ENCODE results near the gene NAPG.

DNA sequence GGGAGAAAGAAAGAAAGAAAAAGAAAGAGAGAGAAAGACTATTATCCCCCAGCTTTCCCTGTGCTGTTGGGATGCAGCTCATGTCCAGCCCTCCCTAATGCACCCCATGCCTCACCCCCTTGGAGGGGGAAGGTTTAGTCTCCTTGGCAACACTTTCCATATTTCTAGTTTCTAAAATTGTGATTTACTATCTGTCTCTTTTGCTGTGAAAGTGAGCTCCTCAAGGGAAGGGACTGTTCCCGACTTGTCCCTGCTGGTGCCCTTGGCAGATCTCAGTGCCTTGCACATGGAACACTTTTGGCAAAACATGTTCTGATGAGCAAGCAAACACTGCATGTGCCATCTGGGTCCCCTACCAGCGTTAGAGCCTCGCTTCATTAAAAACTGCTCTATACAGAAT is 11.7 kb upstream of the NAPG start:
- no peak for TF ChIP-seq KAT7 (CRISPR knock-in tag; IDR thresholded peaks at IDR 0.05; ENCODE audit: borderline replicate concordance)
- TF ChIP-seq MXD4 (CRISPR knock-in tag; IDR thresholded peaks at IDR 0.05; ENCODE audit: borderline replicate concordance) = no peak
- no peak for TF ChIP-seq NR2C2 (CRISPR knock-in tag; IDR thresholded peaks at IDR 0.05)
- TF ChIP-seq, protein P1, sequence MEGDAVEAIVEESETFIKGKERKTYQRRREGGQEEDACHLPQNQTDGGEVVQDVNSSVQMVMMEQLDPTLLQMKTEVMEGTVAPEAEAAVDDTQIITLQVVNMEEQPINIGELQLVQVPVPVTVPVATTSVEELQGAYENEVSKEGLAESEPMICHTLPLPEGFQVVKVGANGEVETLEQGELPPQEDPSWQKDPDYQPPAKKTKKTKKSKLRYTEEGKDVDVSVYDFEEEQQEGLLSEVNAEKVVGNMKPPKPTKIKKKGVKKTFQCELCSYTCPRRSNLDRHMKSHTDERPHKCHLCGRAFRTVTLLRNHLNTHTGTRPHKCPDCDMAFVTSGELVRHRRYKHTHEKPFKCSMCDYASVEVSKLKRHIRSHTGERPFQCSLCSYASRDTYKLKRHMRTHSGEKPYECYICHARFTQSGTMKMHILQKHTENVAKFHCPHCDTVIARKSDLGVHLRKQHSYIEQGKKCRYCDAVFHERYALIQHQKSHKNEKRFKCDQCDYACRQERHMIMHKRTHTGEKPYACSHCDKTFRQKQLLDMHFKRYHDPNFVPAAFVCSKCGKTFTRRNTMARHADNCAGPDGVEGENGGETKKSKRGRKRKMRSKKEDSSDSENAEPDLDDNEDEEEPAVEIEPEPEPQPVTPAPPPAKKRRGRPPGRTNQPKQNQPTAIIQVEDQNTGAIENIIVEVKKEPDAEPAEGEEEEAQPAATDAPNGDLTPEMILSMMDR (IDR thresholded peaks at IDR 0.05) = no peak
- TF ChIP-seq, protein P2, sequence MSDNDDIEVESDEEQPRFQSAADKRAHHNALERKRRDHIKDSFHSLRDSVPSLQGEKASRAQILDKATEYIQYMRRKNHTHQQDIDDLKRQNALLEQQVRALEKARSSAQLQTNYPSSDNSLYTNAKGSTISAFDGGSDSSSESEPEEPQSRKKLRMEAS (CRISPR knock-in tag; IDR thresholded peaks at IDR 0.05) = no peak
- TF ChIP-seq ZNF416 (CRISPR knock-in tag; IDR thresholded peaks at IDR 0.05) = no peak
- TF ChIP-seq TEAD1 (CRISPR knock-in tag; IDR thresholded peaks at IDR 0.05) = no peak
- TF ChIP-seq, protein P3, sequence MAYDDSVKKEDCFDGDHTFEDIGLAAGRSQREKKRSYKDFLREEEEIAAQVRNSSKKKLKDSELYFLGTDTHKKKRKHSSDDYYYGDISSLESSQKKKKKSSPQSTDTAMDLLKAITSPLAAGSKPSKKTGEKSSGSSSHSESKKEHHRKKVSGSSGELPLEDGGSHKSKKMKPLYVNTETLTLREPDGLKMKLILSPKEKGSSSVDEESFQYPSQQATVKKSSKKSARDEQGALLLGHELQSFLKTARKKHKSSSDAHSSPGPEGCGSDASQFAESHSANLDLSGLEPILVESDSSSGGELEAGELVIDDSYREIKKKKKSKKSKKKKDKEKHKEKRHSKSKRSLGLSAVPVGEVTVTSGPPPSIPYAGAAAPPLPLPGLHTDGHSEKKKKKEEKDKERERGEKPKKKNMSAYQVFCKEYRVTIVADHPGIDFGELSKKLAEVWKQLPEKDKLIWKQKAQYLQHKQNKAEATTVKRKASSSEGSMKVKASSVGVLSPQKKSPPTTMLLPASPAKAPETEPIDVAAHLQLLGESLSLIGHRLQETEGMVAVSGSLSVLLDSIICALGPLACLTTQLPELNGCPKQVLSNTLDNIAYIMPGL (CRISPR knock-in tag; IDR thresholded peaks at IDR 0.05) = no peak
- TF ChIP-seq TCF7 (CRISPR knock-in tag; IDR thresholded peaks at IDR 0.05; ENCODE audit: low read depth) = no peak
